Endothelial cell of umbilical vein (primary cell): ENCODE measurements around the gene ZNRF3. TPM values are rescaled to one million over a fixed set of nuclear protein-coding genes. Genes with fewer than 3 reads are reported as not detected.

ENCODE experiments used
- BruUV-seq: library from RNA; stranded (reverse); fragments of 400-500 nt; replicated peaks from 2 replicates; lab custom pipeline; 2021; lab: Mats Ljungman, UMichigan
- CTCF ChIA-PET: fragments of 300-600, 350-600 bp; sonication (Branson Sonifier 250); formaldehyde crosslinking; loops from one replicate; lab custom pipeline; 2021; ENCODE audit warnings: antibody characterized with exemption, inconsistent platforms; lab: Charles Lee
- POLR2A ChIA-PET: fragments of 300-600, 350-600 bp; sonication (Branson Sonifier 250); formaldehyde crosslinking; loops from one replicate; lab custom pipeline; 2021; ENCODE audit warnings: antibody characterized with exemption, inconsistent platforms; lab: Charles Lee
- DNase-seq: peaks from one replicate; pipeline ENCODE4 v3.0.0-alpha.2; 2011; ENCODE audit warnings: low read depth, low spot score
- FAIRE-seq: peaks from 2 replicates; lab custom pipeline; 2011; peaks lifted over from hg19 to GRCh38; lab: Jason Lieb, UNC
- H2AFZ ChIP-seq: 2 replicates; pipeline ENCODE4 v1.6.0; 2012; ENCODE audit warnings: low read depth, low read length, control low read depth, inconsistent platforms
- H3K27ac ChIP-seq: 2 replicates; pipeline ENCODE4 v1.5.1; 2011; ENCODE audit warnings: low read depth, mild to moderate bottlenecking, control low read depth, low read length, moderate library complexity; ENCODE audit not compliant: insufficient read depth
- H3K27me3 ChIP-seq, 2 experiments: 2 replicates each; pipeline versions ENCODE4 v1.6.0 to v1.6.1; 2011; ENCODE audit warnings: low read length in 2 of 2, mixed read lengths in 1 of 2; ENCODE audit not compliant: control insufficient read depth in 2 of 2, insufficient read depth in 2 of 2
- H3K36me3 ChIP-seq, 2 experiments: 2 replicates in 1 of 2; 3 replicates in 1 of 2; pipeline ENCODE4 v1.5.1; 2011; ENCODE audit warnings: low read length in 2 of 2, mild to moderate bottlenecking in 1 of 2, moderate library complexity in 1 of 2; ENCODE audit not compliant: control insufficient read depth in 2 of 2, insufficient read depth in 2 of 2; ENCODE audit errors: extremely low read depth in 1 of 2
- H3K4me1 ChIP-seq: 3 replicates; pipeline ENCODE4 v1.5.1; 2011; ENCODE audit warnings: mild to moderate bottlenecking, low read length; ENCODE audit not compliant: control insufficient read depth, insufficient read depth; ENCODE audit errors: extremely low read depth
- H3K4me2 ChIP-seq: 2 replicates; pipeline ENCODE4 v1.6.1; 2011; ENCODE audit warnings: low read length, control low read depth, mixed read lengths; ENCODE audit not compliant: insufficient read depth
- H3K4me3 ChIP-seq, 3 experiments: fragments of 200-600 bp in 1 of 3; sonication (generic), shearing (Covaris generic) in 1 of 3; replicated peaks in 1 of 3; 2 replicates each; pipeline ENCODE4 v1.5.1; 2011 to 2016; ENCODE audit warnings: control low read depth in 3 of 3, low read length in 3 of 3, mild to moderate bottlenecking in 2 of 3, inconsistent platforms in 1 of 3, low read depth in 1 of 3, moderate library complexity in 1 of 3; ENCODE audit not compliant: insufficient read depth in 1 of 3
- H3K79me2 ChIP-seq: 2 replicates; pipeline ENCODE4 v1.6.0; 2012; ENCODE audit warnings: low read length, inconsistent platforms; ENCODE audit not compliant: control insufficient read depth, insufficient read depth
- H3K9ac ChIP-seq: replicated peaks from 2 replicates; pipeline ENCODE3; 2011; ENCODE audit warnings: low read length, control low read depth; ENCODE audit not compliant: insufficient read depth; ENCODE audit errors: extremely low read depth
- H3K9me1 ChIP-seq: replicated peaks from 3 replicates; pipeline ENCODE4 v1.6.0; 2011; ENCODE audit warnings: mild to moderate bottlenecking, low read length; ENCODE audit not compliant: control insufficient read depth, insufficient read depth; ENCODE audit errors: extremely low read depth
- H3K9me3 ChIP-seq: replicated peaks from 2 replicates; pipeline ENCODE4 v1.5.1; 2012; ENCODE audit warnings: low read length, inconsistent platforms; ENCODE audit not compliant: control insufficient read depth, insufficient read depth
- H4K20me1 ChIP-seq: replicated peaks from 2 replicates; pipeline ENCODE3; 2011; ENCODE audit warnings: mild to moderate bottlenecking, low read length; ENCODE audit not compliant: control insufficient read depth, insufficient read depth; ENCODE audit errors: extremely low read depth
- CTCF ChIP-seq, 2 donors: IDR thresholded peaks; 1 replicate in 1 of 2; 2 replicates in 1 of 2; pipeline ENCODE4 v1.5.1; 2011; ENCODE audit warnings: low read length in 2 of 2, mild to moderate bottlenecking in 2 of 2, moderate library complexity in 2 of 2, control low read depth in 1 of 2, inconsistent platforms in 1 of 2, low read depth in 1 of 2; ENCODE audit not compliant: insufficient read depth in 1 of 2; ENCODE audit errors: extremely low read depth in 1 of 2
- EZH2 ChIP-seq: IDR thresholded peaks from 2 replicates; pipeline ENCODE4 v1.6.1; 2012; ENCODE audit warnings: borderline replicate concordance, low read depth, mild to moderate bottlenecking, moderate library complexity, low read length, inconsistent platforms; ENCODE audit not compliant: severe bottlenecking
- FOS ChIP-seq: IDR thresholded peaks from 2 replicates; pipeline ENCODE4 v1.6.1; 2011; ENCODE audit warnings: mild to moderate bottlenecking, low read length, moderate library complexity, borderline replicate concordance; ENCODE audit not compliant: insufficient read depth
- GATA2 ChIP-seq: IDR thresholded peaks from 2 replicates; pipeline ENCODE4 v1.7.0; 2011; ENCODE audit warnings: low read depth, mild to moderate bottlenecking, moderate library complexity, mixed read lengths, low read length; ENCODE audit not compliant: insufficient read length, insufficient read depth
- JUN ChIP-seq: IDR thresholded peaks from 2 replicates; pipeline ENCODE4 v1.6.1; 2011; ENCODE audit warnings: borderline replicate concordance, low read depth; ENCODE audit not compliant: insufficient read length, insufficient read depth
- MAX ChIP-seq: IDR thresholded peaks from 2 replicates; pipeline ENCODE4 v1.6.1; 2011; ENCODE audit not compliant: insufficient read depth, insufficient read length
- MYC ChIP-seq: IDR thresholded peaks from one replicate; pipeline ENCODE4 v1.6.1; 2011; ENCODE audit warnings: mild to moderate bottlenecking, low read depth, low read length
- POLR2A ChIP-seq: IDR thresholded peaks from 2 replicates; pipeline ENCODE4 v1.6.1; 2012; ENCODE audit warnings: low read depth, mild to moderate bottlenecking, control low read depth, low read length
- POLR2AphosphoS5 ChIP-seq: IDR thresholded peaks from 2 replicates; pipeline ENCODE4 v1.6.1; 2012; ENCODE audit warnings: low read depth, mild to moderate bottlenecking, control low read depth, low read length, moderate library complexity; ENCODE audit not compliant: insufficient read depth
- dilution Hi-C: fragments of 300-500 bp; cut with MboI; formaldehyde crosslinking; loops from one replicate; pipeline ENCODE4 v1.15.0; 2019; ENCODE audit warnings: low sequenced_read_pairs; ENCODE audit not compliant: extremely low pct_ligation_motif_present
- intact Hi-C: fragments of 100-400 bp; cut with micrococcal nuclease; formaldehyde crosslinking; loops from one replicate; pipeline ENCODE4 v1.10.0; 2022
- polyA plus RNA-seq, 4 experiments: library from polyadenylated mRNA; depleted of rRNA in 3 of 4; stranded (reverse) in 3 of 4; unstranded in 1 of 4; fragments of >200 nt; gene quantifications; 2 replicates each; pipeline versions ENCODE4 v1.2.1 to v1.2.3, GENCODE V29; 2011 to 2012; ENCODE audit warnings: missing spikeins in 1 of 4
- total RNA-seq: library from RNA; stranded (reverse); gene quantifications from 2 replicates; pipeline ENCODE4 v1.2.3, GENCODE V29; 2021

The ZNRF3 gene
- total and polyA plus RNA-seq, 2 donors (not counting 3 experiments of a cell fraction or from before 2014, with no cell fraction given) = 2.7 to 5.2 TPM

- Histone ChIP-seq H3K4me3 (no peak overlapping the region), H3K79me2 (no peaks in the 10 kb centered on the region), H3K27me3 (no peaks in the 10 kb centered on the region), H3K36me3 (no peaks in the 10 kb centered on the region), H3K4me1 (no peaks in the 10 kb centered on the region), H3K27ac (no peak overlapping the region), H3K4me2 (no peak overlapping the region), H3K9me3 (no peaks in the 10 kb centered on the region), H4K20me1 (no peaks in the 10 kb centered on the region), H3K9ac (no peak overlapping the region), H3K9me1 (no peaks in the 10 kb centered on the region), H2AFZ (no peak overlapping the region)
- DNase-seq = no peak
- intact Hi-C loops (no loop called here), dilution Hi-C loops (no loop called here)
- no TSS peak for BruUV-seq
- CTCF ChIA-PET = interaction anchor here (1.3 kb wide), 1 partner anchor 45 kb away, joined by 3 read pairs; no protein-coding TSS in a partner anchor
- TF ChIP-seq FOS = no peak
- no peak for FAIRE-seq
- POLR2A ChIA-PET = no interaction called here
Observed at GRCh38 chr22:28986366-28986765, 103.0 kb downstream of the ZNRF3 start.

- no peak overlapping the region for H3K4me2 ChIP-seq
- POLR2A ChIA-PET = no interaction called here
- BruUV-seq = no TSS peak
Observed at GRCh38 chr22:28988457-28988856, 105.1 kb downstream of the ZNRF3 start.

More at GRCh38 chr22:28988457-28988856, 105.1 kb downstream of the ZNRF3 start:
- H3K79me2 ChIP-seq = no peaks in the 10 kb centered on the region
- H3K27ac ChIP-seq = no peak overlapping the region
- H3K9ac ChIP-seq = no peak overlapping the region
- TF ChIP-seq GATA2 = no peak
- no peak for TF ChIP-seq JUN
- no peak for TF ChIP-seq POLR2AphosphoS5
- no peak for TF ChIP-seq MYC
- no peak for TF ChIP-seq FOS
- TF ChIP-seq POLR2A = no peak
- TF ChIP-seq MAX = no peak
- TF ChIP-seq EZH2 = no peak
- no peak for TF ChIP-seq CTCF (IDR thresholded peaks at IDR 0.05; ENCODE audit: extremely low read depth in 1 of 2, insufficient read depth in 1 of 2, low read depth in 1 of 2, low read length in 2 of 2)
- H3K9me3 ChIP-seq = no peaks in the 10 kb centered on the region
- H3K27me3 ChIP-seq = no peaks in the 10 kb centered on the region
- H3K9me1 ChIP-seq = no peaks in the 10 kb centered on the region
- no peaks in the 10 kb centered on the region for H4K20me1 ChIP-seq
- DNase-seq = no peak
- dilution Hi-C loops = no loop called here
- FAIRE-seq = no peak
- no peak overlapping the region for H3K4me3 ChIP-seq
- CTCF ChIA-PET = interaction anchor here (1.9 to 2.4 kb wide), 2 partner anchors 9 to 11 kb away, joined by 4 to 8 read pairs; no protein-coding TSS in a partner anchor
- no peaks in the 10 kb centered on the region for H3K36me3 ChIP-seq
- no peaks in the 10 kb centered on the region for H3K4me1 ChIP-seq
- intact Hi-C loops = no loop called here
- H2AFZ ChIP-seq = no peak overlapping the region
